Stimulated activated CD4-positive, alpha-beta T cell treated with anti-CD3 and anti-CD28 coated beads, Interleukin-4, amount 100 ng/mL, for 24 hours (primary cell): Measurements from ENCODE around the gene SFI1.
"Not testable (repeated sequence)": the region's sequence is repeated elsewhere in the genome, so short reads cannot be mapped to it uniquely, and the experiment has no call there.

Experiments
- DNase-seq: peaks from one replicate; pipeline ENCODE4 v3.0.0-alpha.2; 2020

Gene SFI1

DNA sequence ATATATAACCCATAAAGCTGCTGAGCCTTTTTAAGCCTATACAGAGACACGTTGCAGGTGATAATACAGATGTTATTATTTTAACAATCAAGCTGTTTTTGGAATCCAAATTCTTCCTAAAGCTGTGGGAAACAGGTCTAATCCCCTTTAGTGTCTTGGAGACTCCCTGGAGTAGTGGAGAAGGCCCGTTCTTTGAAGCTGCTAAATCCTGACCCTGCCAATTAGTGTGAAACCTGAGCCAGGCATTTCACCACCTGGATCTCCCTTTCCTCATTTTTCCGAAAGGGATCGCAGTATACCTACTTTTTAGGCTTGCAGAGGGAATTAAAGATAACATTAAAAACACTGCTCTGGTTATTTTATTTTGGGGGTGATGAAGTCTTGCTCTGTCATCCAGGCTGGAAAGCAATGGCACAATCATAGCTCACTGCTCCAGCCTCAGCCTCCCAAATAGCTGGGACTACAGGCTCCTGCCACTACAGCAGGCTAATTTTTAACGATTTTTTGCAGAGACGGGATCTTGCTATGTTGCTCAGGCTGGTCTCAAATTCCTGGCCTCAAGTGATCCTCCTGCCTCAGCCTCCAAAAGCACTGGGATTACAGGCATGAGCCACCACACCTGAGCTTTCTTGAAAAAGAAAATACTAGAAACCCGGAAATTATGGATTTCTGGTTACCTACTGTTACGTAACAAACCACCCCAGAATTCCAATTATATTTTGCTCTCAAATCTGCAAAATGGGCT lies 4.9 kb upstream of the SFI1 start:
- no peak for DNase-seq

DNA sequence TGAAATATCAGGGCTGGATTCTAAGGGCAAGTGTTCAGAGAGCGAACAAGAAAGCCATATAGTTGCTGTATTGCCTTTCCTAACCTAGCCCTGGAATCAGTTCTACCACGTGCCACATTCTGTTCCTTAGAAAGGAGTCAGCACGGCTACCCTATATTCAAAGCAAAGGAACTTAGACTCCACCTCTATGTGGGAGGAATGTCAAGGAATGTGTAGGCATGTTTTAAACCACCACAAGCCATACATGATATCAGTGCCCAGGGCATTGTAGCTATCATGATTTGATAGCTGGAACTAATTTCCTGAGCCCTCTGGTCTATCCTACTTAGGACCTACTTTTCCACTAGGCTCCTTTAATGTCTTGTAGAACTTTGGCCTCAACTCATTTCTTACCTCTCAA lies 4.2 kb upstream of the SFI1 start:
- no peak for DNase-seq

DNA sequence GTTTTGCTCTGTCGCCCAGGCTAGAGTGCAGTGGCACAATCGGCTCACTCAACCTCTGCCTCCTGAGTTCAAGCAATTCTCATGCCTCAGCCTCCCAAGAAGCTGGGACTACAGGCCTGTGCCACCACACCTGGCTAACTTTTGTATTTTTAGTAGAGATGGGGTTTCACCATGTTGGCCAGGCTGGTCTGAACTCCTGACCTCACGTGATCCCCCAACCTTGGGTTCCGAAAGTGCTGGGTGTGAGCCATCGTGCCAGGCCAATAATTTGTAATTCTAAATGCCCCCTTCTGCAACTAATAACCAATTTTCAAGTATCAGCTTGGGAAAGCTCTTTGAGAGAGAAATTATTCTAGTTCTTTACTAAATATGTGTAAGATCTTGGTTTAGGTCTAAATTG lies 3.0 kb upstream of the SFI1 start:
- not testable (repeated sequence) for DNase-seq

DNA sequence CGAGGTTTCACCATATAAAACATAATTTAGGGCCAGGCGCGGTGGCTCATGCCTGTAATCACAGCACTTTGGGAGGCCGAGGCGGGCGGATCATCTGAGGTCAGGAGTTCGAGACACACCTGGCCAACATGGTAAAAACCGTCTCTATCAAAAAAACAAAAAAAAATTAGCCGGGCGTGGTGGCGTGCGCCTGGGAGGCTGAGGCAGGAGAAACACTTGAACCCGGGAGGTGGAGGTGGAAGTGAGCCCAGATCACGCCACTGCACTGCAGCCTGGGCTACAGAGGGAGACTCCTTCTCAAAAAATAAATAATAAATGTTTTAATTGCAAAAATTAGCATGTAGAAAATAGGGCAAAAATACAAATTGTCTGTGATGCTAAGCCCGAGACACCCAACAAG lies 993 bp upstream of the SFI1 start:
- no peak for DNase-seq

DNA sequence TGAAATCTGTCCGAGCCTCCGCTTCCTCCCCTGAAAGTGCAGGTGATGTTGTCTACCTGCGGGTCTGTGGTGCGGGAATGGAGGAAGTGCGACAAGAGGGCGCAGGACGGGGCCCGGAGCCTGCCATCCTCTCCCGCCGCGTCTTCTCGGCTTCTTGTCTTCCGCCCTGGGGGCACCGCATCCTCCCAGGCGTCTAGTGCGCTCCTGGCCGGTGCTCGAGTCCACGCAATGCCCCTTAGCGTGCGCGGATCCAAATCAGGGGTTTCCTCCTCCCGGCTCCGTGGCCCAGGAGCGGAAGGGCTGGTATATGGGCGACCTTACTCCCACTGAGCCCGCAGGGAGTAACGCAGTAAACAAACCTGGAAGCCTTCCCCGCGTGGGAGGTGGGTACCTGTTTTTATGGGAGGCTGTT lies 405 bp downstream of the SFI1 start:
- peak; percentile 48 for DNase-seq

DNA sequence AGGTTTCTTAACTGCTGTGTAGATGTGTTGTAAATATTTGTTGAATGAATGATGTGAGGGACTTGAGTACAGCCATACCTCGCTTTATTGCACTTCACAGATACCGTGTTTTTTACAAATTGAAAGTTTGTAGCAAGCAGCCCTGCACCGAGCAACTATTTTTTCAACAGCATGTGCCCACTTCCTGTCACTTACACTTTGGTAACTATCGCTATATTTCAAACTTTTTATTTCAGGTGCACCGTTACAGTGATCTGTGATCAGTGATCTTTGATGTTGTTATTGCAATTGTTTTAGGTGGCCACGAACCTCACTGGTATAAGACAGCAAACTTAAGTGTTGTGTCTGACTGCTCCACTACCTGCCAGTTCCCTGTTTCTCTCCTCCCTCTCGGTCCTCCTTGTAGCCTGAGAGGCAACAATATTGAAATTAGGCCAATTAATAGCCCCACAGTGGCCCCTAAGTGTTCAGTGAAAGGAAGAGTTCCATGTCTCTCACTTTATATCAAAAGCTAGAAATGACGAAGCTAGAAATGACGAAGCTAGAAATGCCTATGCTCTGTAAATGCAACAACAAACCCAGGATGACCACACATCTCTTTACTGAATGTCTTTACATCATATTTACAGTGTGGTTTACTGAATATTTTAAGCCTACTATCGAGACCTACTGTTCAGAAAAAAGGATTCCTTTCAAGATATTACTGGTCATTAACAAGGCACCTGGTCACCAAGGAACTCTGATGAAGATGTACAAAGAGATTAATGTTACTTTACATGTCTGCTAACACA lies 1.0 kb downstream of the SFI1 start:
- DNase-seq = no peak

DNA sequence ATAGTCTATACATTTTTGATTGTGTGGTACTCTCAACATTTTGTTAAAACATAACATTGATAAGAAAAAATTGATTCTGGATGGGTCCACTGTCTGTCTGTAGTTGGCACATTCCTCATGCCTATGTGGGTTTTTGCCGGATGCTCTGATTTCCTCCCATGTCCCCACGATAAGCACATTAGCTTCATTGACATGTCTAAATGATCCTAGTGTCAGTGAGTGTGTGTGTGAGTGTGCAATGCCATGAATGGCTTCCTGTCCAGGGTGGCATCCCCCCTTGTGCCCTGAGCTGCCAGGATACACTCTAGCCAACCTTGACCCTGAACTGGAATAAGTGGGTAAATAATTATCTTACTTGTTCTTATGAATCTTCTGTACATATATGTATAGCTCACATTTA lies 5.4 kb downstream of the SFI1 start:
- no peak for DNase-seq

DNA sequence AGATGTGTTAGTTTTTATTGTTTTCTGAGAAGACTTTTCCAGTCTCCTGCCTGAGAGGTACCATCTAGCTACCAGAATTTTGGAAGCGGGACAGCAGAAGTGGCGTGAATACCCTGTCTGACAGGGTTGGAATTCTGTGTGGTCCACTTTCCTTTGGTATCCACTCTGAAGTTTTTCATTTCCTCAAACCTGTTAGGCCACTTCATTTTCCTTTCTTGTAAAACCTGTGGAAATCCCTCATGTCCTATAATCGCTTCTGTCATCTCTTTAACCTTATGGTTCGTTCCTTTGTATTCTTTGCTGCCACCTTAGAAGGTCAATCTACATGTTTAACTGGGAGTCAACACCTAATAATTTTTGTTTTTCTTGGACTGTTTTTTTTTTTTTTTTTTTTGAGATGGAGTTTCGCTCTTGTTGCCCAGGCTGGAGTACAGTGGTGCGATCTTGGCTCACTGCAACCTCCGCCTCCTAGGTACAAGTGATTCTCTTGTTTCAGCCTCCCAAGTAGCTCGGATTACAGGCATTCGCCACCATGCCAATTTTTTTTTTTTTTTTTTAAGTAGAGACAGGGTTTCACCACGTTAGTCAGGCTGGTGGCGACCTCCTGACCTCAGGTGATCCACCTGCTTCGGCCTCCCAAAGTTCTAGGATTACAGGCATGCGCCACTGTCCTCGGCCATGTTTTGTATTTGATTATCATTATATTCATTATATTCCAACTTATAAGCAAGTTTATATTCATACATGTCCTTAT lies 7.1 kb downstream of the SFI1 start:
- no peak for DNase-seq

DNA sequence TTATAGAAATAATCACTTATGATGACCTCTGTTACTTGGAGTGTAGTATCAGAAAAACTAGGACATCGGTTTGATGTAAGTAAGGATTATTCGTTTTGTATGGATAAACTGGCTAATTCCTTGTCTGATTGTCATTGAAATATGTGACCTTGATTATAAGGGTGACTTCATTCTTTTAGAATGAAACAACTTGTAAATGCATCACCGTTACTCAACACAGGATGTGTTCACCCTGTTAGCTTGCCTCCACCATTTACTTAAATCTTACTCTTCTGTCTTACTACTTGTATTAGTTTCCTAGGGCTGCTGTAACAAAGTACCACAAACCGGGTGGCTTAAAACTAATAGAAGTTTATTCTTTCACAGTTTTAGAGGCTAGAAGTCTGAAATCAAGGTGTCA lies 7.9 kb downstream of the SFI1 start:
- DNase-seq = no peak

DNA sequence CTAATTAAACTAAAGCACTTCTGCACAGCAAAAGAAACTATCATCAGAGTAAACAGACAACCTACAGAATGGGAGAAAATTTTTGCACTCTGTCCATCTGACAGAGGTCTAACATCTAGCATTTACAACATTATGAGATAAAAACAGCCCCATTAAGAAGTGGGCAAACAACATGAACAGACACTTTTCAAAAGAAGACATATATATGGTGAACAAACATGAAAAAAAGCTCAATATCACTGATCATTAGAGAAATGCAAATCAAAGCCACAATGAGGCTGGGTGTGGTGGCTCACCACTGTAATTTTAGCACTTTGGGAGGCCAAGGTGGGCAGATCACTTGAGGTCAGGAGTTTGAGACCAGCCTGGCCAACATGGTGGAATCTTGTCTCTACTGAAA lies 11.2 kb downstream of the SFI1 start:
- not testable (repeated sequence) for DNase-seq

DNA sequence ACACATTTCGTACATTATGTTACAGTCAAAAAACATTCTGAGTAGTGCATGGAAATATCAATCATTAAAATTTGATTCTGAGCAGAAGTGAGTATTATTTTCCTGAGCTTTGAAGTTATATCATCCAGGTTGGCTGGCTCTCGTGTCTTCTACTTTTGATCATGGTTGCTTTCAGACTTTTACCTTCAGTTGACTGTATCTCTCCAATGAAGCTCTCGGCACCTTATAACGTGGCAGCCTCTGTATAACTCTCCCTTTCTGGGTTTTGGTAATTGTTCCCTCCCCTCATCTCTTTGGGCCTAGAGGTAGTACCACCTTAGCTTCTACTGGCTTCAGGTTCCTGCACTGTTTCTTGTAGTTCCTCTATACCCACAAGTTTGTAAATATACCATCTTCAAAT lies 12.2 kb downstream of the SFI1 start:
- DNase-seq = no peak

DNA sequence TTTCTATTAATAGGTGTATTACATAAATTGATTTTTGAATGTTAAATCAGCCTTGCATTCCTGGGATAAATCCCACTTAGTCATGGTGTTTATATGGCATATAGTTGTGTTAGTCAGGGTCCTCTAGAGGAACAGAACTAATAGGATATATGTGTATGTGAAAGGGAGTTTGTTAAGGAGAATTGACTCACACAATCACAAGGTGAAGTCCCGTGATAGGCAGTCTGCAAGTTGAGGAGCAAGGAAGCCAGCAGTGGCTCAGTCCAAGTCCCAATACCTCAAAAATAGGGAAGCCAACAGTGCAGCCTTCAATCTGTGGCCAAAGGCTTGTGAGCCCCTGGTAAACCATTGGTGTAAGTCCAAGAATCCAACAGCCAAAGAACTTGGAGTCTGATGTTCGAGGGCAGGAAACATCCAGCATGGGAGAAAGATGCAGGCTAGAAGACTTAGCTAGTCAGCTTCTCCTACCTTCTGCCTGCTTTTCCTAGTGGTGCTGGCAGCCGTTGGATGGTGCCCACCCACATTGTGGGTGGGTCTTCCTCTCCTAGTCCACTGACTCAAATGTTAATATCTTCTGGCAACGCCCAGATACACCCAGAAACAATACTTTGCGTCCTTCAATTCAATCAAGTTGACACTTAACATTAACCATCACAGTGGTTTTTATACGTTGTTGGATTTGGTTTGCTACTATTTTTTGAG lies 12.9 kb downstream of the SFI1 start:
- no peak for DNase-seq

DNA sequence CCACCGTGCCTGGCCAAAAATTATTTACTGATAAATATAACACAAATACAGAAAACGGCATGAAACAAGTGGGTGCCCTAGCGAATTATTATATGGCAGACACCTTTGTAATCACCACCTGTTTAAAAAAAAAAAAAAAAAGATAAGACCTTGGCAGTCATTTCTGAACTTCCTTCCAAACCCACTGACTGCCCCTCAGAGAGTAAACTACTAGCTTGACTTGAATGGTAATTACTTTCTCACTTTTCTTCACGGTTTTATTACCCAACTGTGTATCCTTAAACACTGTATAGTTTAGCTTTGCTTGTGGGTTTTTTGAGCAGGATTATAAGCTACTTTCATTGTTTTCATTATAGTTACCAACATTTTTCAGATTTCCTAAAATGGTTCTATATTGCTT lies 23.7 kb downstream of the SFI1 start:
- no peak for DNase-seq

DNA sequence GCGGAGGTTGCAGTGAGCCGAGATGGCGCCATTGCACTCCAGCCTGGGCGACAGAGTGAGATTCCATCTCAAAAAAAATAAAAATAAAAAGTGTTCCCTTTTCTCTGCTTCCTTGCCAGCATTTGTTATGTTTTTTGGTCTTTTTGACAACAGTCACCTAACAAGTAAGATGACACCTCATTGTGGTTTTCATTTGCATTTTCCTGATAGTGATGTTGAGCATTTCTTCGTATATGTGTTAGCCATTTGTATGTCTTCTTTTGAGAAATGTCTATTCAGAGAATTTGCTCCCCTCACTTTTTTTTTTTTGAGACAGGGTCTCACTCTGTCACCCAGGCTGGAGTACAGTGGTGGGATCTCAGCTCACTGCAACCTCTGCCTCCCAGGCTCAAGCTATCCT lies 27.8 kb downstream of the SFI1 start:
- DNase-seq = not testable (repeated sequence)

DNA sequence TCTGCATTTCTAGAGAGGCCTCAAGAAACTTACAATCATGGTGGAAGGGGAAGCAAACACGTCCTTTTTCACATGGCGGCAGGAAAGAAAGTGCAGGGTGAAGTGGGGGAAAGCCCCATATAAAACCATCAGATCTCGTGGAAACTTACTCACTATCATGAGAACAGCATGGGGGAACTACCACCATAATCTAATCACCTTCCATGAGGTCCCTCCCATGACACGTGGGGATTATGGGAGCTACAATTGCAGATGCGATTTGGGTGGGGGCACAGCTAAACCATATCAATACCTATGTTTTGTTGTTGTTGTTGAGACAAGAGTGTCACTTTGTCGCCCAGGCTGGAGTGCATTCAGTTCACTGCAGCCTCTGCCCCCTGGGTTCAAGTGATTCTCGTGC lies 29.9 kb downstream of the SFI1 start:
- DNase-seq = peak; percentile 67

DNA sequence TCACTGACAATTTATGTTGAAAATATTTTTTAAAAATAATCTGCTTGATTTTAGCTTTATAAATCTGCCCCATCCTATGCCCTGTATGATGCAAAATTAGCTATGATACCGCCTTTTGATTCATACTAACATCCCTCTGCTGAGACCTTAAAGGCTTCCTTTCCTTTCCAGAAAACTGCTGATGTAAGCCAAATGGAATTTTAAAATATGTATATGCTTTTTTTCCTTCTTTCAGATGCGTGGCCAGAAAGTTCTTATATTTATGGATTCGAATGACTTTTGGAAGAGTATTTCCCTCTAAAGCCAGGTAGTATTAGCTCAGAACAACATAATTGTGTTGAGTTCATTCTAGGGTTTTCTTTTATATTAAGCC lies 34.5 kb downstream of the SFI1 start:
- no peak for DNase-seq

DNA sequence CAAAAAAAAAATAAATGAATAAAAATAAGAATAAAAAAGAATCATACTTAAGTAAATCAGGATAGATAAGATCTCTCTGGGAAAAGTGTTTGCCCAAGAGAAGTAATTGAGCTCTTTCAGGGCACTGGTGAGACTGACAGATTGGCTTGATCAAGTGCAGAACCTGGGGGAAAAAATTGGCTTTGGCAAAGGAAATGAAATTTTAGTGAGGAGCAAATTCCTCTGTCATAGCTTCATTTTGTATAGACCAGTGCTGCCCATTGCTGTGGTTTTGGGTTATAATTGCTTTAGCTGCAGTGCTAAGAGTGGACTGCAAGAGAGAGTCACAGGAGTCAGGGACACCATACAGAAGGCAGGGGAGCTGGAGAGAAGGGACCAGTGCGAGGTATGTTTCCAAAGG lies 35.7 kb downstream of the SFI1 start:
- DNase-seq = no peak

DNA sequence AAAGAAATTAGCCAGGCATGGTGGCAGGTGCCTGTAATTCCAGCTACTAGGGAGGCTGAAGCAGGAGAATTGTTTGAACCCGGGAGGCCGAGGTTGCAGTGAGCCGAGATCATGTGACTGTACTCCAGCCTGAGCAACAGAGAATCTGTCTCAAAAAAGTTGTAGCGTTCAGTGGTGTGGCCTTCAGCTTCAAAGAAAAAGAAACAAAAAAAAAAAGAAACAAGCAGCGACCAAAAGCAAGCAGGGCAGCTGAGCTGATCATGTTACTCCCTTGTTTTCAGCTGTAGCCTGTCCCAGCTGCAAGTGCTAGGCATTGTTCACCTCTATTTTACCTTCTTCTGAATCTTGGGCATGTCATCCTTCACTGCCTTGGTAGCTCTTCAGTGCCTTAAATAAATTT lies 37.0 kb downstream of the SFI1 start:
- DNase-seq = no peak

DNA sequence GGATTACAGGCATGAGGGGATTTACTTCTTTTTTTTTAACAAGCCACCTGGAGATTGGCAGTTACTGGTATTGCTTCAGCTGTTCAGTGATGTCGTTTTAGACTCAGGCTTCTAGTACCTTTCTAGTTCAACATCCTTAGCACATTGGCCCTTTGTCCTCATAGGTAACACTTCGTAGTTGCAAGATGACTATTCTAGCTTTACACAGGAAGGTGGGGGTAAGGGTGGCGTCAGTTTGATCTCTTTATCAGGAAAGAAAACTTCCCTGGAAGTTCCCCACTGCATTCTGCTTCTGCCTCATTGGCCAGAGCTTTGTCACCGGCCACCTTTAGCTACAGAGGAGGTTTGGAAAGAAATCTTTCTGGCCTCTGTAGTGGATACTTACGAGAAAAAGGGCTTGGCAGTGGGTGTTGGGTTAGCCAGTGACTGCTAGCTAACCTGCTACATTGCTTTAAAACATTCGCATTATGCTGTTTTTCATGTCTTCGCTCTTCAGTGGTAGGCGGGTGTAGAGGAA lies 40.7 kb downstream of the SFI1 start:
- DNase-seq = peak; percentile 49

DNA sequence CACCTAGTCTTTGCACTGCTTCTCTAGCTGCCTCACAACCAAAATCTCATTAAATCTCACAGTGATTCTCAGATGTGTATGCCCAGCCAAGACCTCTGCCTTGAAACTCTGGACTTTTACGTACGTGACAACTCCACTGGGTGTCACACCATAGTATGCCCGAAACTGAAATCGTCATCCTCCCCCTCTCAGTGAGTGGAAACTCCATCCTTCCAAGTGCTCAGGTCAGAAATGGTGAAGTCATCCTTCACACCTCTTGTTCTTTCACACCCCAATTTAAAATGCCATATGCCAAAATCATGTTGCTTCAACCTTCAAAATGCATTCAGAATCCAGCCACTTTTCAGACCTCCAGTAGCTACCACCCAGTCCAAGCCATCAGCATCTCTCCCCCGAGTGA lies 42.5 kb downstream of the SFI1 start:
- peak; percentile 49 for DNase-seq

DNA sequence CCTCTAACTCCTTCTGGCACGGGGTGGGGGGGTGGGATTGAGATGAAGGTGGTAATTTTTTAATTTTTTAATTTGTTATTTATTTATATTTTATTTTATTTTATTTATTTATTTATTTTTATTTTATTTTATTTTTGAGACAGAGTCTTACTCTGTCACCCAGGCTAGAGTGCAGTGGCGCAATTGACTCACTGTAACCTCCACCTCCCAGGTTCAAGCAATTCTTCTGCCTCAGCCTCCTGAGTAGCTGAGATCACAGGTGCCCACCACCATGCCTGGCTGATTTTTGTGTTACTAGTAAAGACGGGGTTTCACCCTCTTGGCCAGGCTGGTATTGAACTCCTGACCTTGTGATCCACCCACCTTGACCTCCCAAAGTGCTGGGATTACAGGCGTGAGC lies 43.8 kb downstream of the SFI1 start:
- DNase-seq = not testable (repeated sequence)

DNA sequence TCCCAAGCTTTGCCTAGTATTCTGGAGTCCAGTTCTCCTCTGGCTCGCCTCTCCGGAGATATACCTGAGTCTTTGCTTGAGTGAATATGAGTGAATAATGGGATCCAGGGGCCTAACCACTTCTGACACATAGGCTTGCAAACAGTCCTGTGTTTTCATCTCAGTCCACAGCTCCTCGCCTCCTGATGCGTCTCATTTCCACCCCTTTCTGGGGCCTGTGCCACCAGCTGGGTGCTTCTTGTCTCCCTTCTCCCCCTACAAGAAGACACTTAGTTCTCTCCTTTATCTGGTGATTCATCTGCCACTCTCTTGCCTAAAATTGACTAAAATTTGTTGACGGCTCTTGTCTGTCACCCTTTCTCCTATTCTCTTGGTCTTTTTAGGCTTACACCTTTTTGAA lies 44.6 kb downstream of the SFI1 start:
- no peak for DNase-seq
